ENCODE measurements around the gene R3HDM4.

The R3HDM4 gene

DNA sequence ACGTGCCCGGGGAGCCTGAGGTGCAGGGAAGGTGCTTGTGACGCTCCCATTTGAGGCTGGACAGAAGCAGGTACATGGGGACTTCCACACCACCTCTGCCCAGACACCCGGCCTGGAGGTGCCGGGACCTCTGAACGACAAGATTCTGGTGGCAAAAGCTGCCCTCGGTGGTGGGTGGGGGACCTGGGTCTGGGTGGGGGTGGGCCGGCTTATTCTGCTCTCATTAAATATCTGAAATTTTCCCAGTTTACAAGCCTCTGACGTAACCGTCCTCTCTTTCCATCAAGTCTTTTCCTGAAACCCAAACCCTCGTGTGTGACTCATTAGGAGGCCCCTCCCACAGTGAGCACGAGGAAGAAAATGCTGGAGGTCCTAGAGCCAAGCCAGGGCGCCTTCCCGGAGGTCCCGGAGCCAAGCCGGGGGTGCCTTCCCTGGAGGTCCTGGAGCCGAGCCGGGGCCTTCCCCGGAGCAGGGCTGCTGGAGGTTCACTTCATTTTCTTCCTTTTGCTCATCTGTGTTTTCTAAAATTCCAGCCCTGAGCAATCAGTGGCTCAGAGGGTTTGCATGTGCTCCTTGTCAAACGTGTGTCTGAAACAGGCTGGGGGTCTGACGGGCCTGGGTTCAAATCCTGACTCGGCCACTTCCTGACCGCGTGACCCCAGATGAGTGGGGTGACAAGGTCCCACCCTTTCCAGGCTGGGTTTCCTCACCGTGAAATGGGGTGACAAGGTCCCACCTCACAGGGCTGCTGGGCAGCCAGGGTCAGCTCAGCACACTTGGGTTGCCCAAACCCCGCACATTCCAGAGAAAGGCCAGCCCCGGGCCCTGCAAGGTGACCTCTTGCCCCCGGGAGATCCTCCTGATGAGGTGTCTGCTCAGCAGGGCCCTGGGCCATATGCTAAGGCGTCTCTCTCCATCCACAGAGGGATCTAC lies 43.5 kb downstream of the R3HDM4 start:
- H3K36me3 ChIP-seq (ENCODE audit: control insufficient read depth, insufficient read depth, low read length), result no peaks in the 10 kb centered on the region

GRCh38 chr19:868458-869244 lies 44.4 kb downstream of the R3HDM4 start:
- Histone ChIP-seq H3K9ac (no peak overlapping the region), H2AFZ (no peak overlapping the region), H3K79me2 (no peaks in the 10 kb centered on the region), H3K27ac (no peak overlapping the region), H3K4me1 (no peaks in the 10 kb centered on the region), H3K27me3 (ENCODE audit: control insufficient read depth, insufficient read depth, low read length) (no peaks in the 10 kb centered on the region), H3K36me3 (ENCODE audit: control insufficient read depth, insufficient read depth, low read length) (no peaks in the 10 kb centered on the region), H3K4me3 (ENCODE audit: low read depth, low read length) (no peak overlapping the region), H3K9me3 (ENCODE audit: control insufficient read depth, low read length) (no peaks in the 10 kb centered on the region), H3K4me2 (ENCODE audit: low read length) (no peak overlapping the region)
- TF ChIP-seq, protein P1, sequence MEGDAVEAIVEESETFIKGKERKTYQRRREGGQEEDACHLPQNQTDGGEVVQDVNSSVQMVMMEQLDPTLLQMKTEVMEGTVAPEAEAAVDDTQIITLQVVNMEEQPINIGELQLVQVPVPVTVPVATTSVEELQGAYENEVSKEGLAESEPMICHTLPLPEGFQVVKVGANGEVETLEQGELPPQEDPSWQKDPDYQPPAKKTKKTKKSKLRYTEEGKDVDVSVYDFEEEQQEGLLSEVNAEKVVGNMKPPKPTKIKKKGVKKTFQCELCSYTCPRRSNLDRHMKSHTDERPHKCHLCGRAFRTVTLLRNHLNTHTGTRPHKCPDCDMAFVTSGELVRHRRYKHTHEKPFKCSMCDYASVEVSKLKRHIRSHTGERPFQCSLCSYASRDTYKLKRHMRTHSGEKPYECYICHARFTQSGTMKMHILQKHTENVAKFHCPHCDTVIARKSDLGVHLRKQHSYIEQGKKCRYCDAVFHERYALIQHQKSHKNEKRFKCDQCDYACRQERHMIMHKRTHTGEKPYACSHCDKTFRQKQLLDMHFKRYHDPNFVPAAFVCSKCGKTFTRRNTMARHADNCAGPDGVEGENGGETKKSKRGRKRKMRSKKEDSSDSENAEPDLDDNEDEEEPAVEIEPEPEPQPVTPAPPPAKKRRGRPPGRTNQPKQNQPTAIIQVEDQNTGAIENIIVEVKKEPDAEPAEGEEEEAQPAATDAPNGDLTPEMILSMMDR (IDR thresholded peaks at IDR 0.05), result no peak

More for the DNA sequence above, 43.5 kb downstream of the R3HDM4 start:
- no peak overlapping the region for H3K27ac ChIP-seq
- no peaks in the 10 kb centered on the region for H3K9me3 ChIP-seq (ENCODE audit: control insufficient read depth, low read length)
- no peak overlapping the region for H3K4me3 ChIP-seq (ENCODE audit: low read depth, low read length)
- TF ChIP-seq, protein P1 (IDR thresholded peaks at IDR 0.05), result no peak
- H3K4me1 ChIP-seq, result no peaks in the 10 kb centered on the region
- H3K4me2 ChIP-seq (ENCODE audit: low read length), result no peak overlapping the region
- no peaks in the 10 kb centered on the region for H3K27me3 ChIP-seq (ENCODE audit: control insufficient read depth, insufficient read depth, low read length)
- H2AFZ ChIP-seq, result no peak overlapping the region
- H3K79me2 ChIP-seq, result no peaks in the 10 kb centered on the region
- H3K9ac ChIP-seq, result no peak overlapping the region

DNA sequence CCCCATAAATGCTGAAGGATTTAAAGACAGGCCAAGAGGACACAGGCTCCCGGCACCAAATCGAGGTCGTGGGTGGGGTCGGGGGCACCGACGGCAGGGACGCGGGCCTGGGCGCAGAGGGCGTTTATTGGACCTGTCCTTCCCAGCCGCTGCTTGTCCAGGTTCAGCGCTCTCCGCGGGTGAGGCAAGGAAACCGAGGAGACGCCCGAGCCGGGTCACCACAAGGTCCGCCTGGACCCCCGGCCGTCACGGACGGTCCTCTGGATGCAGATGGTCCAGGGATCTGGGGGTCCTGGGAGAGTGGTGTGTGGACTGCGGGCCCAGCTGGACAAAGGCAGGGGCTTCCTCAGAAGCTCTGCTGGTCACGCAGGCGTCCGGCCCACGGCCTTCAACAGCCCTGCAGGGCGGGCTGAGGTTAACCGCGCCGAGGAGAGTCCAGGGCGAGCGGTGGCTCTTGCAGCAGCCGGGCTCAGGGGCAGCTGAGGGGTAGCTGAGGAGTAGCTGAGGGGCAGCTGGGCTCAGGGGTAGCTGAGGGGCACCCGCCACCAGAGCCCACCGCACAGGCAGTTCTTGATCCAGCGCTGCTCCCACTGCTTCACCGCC lies 45.1 kb downstream of the R3HDM4 start:
- Histone ChIP-seq H3K4me3 (ENCODE audit: low read depth, low read length) (no peak overlapping the region), H3K27ac (no peak overlapping the region), H2AFZ (no peak overlapping the region), H3K4me2 (ENCODE audit: low read length) (no peak overlapping the region), H3K79me2 (no peaks in the 10 kb centered on the region), H3K4me1 (no peaks in the 10 kb centered on the region), H3K9ac (no peak overlapping the region), H3K36me3 (ENCODE audit: control insufficient read depth, insufficient read depth, low read length) (no peaks in the 10 kb centered on the region), H3K27me3 (ENCODE audit: control insufficient read depth, insufficient read depth, low read length) (no peaks in the 10 kb centered on the region), H3K9me3 (ENCODE audit: control insufficient read depth, low read length) (no peaks in the 10 kb centered on the region)
- TF ChIP-seq, protein P1 (IDR thresholded peaks at IDR 0.05), result no peak

GRCh38 chr19:867301-867793 lies 45.7 kb downstream of the R3HDM4 start:
- TF ChIP-seq, protein P1 (IDR thresholded peaks at IDR 0.05), result no peak
- Histone ChIP-seq H3K36me3 (ENCODE audit: control insufficient read depth, insufficient read depth, low read length) (no peaks in the 10 kb centered on the region), H3K4me3 (ENCODE audit: low read depth, low read length) (no peak overlapping the region), H3K27me3 (ENCODE audit: control insufficient read depth, insufficient read depth, low read length) (no peaks in the 10 kb centered on the region), H3K79me2 (no peaks in the 10 kb centered on the region), H3K27ac (no peak overlapping the region), H3K9ac (no peak overlapping the region), H3K4me2 (ENCODE audit: low read length) (no peak overlapping the region), H2AFZ (no peak overlapping the region), H3K4me1 (no peaks in the 10 kb centered on the region), H3K9me3 (ENCODE audit: control insufficient read depth, low read length) (no peaks in the 10 kb centered on the region)

All from parathyroid adenoma (tissue), 2 donors.